Osteocyte (in vitro differentiated cells): ENCODE measurements around the gene NCAPG2. TPM values are rescaled to one million over a fixed set of nuclear protein-coding genes. Genes with fewer than 3 reads are reported as not detected.

ENCODE experiments used
- DNase-seq: peaks from one replicate; pipeline ENCODE4 v3.0.0; 2021; ENCODE audit warnings: mixed read lengths; ENCODE audit not compliant: unreplicated experiment; ENCODE audit errors: extremely low spot score
- H3K27ac Mint-ChIP-seq: one replicate; pipeline ENCODE4 v1.8.0; 2021; ENCODE audit warnings: mild to moderate bottlenecking, mixed read lengths; ENCODE audit not compliant: unreplicated experiment
- H3K27me3 Mint-ChIP-seq: one replicate; pipeline ENCODE4 v1.8.0; 2021; ENCODE audit warnings: mixed read lengths; ENCODE audit not compliant: unreplicated experiment
- H3K36me3 Mint-ChIP-seq: one replicate; pipeline ENCODE4 v1.8.0; 2021; ENCODE audit warnings: mixed read lengths; ENCODE audit not compliant: unreplicated experiment
- H3K4me1 Mint-ChIP-seq: one replicate; pipeline ENCODE4 v1.8.0; 2021; ENCODE audit warnings: mixed read lengths; ENCODE audit not compliant: unreplicated experiment
- H3K4me3 Mint-ChIP-seq: one replicate; pipeline ENCODE4 v1.8.0; 2021; ENCODE audit warnings: mild to moderate bottlenecking, moderate library complexity, mixed read lengths; ENCODE audit not compliant: unreplicated experiment
- H3K9me3 Mint-ChIP-seq: one replicate; pipeline ENCODE4 v1.8.0; 2021; ENCODE audit warnings: mixed read lengths; ENCODE audit not compliant: unreplicated experiment
- total RNA-seq: library from RNA; stranded (reverse); gene quantifications from 2 replicates; pipeline ENCODE4 v1.2.1, GENCODE V29; 2021
- TF ChIP-seq, protein P1 (sequence below): fragments of 200-600 bp; sonication (generic); IDR thresholded peaks from 2 replicates; pipeline ENCODE4 v1.5.0; 2021; ENCODE audit warnings: antibody characterized with exemption, mild to moderate bottlenecking, moderate library complexity

The NCAPG2 gene
- total RNA-seq, 1 donor from 2014 or later, result 19.9 TPM

DNA sequence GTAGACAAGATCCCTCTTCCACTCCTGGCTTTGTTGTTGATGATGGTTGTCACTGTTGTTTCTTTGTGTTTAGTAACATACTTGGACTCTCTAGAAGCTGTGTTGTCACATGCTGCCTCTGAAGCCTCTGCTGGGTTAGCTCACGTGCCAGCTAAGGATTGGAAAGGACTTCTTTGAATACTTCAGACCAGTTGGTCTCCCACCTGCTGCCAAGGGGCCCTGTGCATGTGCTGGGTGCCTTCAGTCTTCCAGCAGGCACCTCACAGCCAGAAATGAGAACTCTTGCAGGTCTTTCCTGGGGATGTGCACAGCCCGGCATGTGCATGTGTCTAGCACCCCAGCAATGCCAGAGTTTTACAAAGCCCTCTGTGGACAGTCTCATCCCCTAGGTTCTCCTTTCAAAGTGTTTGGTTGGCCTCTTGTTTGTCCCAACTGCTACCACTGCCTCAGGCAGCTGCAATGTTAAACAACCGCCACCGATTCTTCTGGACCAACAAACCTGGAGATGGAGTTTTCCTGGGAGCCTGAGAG is 21.7 kb upstream of the NCAPG2 start:
- peaks cover 17% of the 10 kb centered on the region for H3K36me3 Mint-ChIP-seq
- DNase-seq, result peak; percentile 67

GRCh38 chr7:158725506-158725800 is 20.8 kb upstream of the NCAPG2 start:
- DNase-seq, result no peak
- Mint-ChIP-seq H3K4me1 (no peaks in the 10 kb centered on the region), H3K27me3 (no peaks in the 10 kb centered on the region), H3K27ac (no peak overlapping the region), H3K9me3 (peaks cover 4% of the 10 kb centered on the region), H3K36me3 (peaks cover 11% of the 10 kb centered on the region), H3K4me3 (no peak overlapping the region)
- TF ChIP-seq, protein P1, sequence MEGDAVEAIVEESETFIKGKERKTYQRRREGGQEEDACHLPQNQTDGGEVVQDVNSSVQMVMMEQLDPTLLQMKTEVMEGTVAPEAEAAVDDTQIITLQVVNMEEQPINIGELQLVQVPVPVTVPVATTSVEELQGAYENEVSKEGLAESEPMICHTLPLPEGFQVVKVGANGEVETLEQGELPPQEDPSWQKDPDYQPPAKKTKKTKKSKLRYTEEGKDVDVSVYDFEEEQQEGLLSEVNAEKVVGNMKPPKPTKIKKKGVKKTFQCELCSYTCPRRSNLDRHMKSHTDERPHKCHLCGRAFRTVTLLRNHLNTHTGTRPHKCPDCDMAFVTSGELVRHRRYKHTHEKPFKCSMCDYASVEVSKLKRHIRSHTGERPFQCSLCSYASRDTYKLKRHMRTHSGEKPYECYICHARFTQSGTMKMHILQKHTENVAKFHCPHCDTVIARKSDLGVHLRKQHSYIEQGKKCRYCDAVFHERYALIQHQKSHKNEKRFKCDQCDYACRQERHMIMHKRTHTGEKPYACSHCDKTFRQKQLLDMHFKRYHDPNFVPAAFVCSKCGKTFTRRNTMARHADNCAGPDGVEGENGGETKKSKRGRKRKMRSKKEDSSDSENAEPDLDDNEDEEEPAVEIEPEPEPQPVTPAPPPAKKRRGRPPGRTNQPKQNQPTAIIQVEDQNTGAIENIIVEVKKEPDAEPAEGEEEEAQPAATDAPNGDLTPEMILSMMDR, result no peak

More for the DNA sequence above, 21.7 kb upstream of the NCAPG2 start:
- TF ChIP-seq, protein P1, result no peak
- H3K27me3 Mint-ChIP-seq, result no peaks in the 10 kb centered on the region
- H3K27ac Mint-ChIP-seq, result no peak overlapping the region
- H3K4me1 Mint-ChIP-seq, result no peaks in the 10 kb centered on the region
- H3K4me3 Mint-ChIP-seq, result no peak overlapping the region
- peaks cover 4% of the 10 kb centered on the region for H3K9me3 Mint-ChIP-seq

DNA sequence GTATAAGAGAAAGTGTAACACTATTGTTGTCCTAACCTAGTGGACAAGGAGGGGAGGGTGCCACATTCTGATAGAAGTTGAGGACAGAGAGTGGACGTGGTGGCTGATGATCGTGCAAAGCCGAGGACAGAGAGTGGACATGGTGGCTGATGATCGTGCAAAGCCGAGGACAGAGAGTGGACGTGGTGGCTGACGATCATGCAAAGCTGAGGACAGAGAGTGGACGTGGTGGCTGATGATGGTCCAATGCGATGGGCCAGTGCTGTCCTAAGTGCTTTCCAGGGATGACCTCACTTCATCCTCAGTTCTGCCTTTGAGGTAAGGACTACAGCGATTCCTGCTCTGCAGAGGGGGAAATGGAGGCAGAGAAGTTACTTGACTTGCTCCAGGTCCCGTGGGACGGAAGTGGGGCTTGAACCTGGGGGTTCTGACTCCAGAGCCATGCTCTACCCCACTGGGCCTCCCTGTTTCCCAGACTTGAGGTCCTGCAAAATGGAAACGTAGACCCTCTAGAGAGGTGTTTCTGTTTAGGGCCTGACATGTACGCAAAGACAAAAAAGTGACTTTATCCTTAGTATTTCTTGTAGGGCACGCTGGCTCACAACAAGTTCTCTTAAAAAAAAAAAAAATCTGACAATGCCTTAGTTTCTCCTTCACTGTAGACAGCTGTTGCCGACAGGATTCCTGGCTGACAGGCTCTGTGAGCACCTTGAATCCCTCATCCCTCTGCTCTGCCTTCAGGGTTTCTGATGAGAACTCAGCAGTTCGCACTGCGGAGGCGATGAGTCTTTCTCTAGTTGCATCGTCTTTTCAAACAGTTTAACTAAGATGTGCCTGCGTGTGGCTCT is 20.3 kb upstream of the NCAPG2 start:
- Mint-ChIP-seq H3K27ac (no peak overlapping the region), H3K27me3 (no peaks in the 10 kb centered on the region), H3K4me1 (no peaks in the 10 kb centered on the region), H3K4me3 (no peak overlapping the region), H3K9me3 (peaks cover 4% of the 10 kb centered on the region), H3K36me3 (peaks cover 5% of the 10 kb centered on the region)
- peak; percentile 68 for DNase-seq
- TF ChIP-seq, protein P1, result no peak

- Mint-ChIP-seq H3K9me3 (peaks cover 4% of the 10 kb centered on the region), H3K27me3 (peaks cover 6% of the 10 kb centered on the region), H3K36me3 (peaks cover 3% of the 10 kb centered on the region), H3K27ac (peak overlapping the region; percentile 7), H3K4me3 (no peak overlapping the region), H3K4me1 (no peaks in the 10 kb centered on the region)
- peak; percentile 80 for DNase-seq
- TF ChIP-seq, protein P1, result no peak
These were observed 19.2 kb upstream of the NCAPG2 start for GRCh38 chr7:158723714-158724385.

DNA sequence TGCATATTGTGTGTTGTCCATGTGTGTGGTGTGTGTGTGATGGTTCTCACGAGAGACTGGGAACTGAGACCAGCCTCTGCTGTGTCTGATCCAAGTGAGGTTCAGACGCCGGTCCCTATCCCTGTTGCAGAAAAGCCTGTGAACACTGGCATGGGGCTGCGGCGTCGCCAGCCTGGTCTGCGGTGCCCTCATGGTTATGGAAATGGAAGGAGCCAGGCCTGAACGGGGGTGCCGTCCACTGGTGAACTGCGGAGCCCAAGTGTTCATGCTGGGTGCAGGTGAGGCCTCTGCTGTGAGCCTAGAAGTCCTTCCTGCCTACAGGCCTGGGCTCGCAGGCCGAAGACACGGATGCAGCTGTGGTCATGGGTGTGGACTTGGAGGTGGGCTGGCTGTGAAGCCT is 18.7 kb upstream of the NCAPG2 start:
- H3K36me3 Mint-ChIP-seq, result no peaks in the 10 kb centered on the region
- peak; percentile 82 for DNase-seq
- no peaks in the 10 kb centered on the region for H3K4me1 Mint-ChIP-seq
- TF ChIP-seq, protein P1, result no peak
- no peak overlapping the region for H3K27ac Mint-ChIP-seq
- peaks cover 4% of the 10 kb centered on the region for H3K9me3 Mint-ChIP-seq
- no peak overlapping the region for H3K4me3 Mint-ChIP-seq
- H3K27me3 Mint-ChIP-seq, result peaks cover 12% of the 10 kb centered on the region
